AG09309 (cell line): ENCODE measurements around the gene TRAF7.

ENCODE experiments used
- DNase-seq: peaks from one replicate; pipeline ENCODE4 v3.0.0-alpha.2; 2010; ENCODE audit warnings: low read depth
- H3K4me3 ChIP-seq: 2 replicates; pipeline ENCODE4 v1.5.1; 2011; ENCODE audit warnings: mild to moderate bottlenecking, low read depth, low read length, moderate library complexity; ENCODE audit not compliant: control insufficient read depth
- CTCF ChIP-seq: IDR thresholded peaks from 2 replicates; pipeline ENCODE4 v1.5.1; 2011; ENCODE audit warnings: mild to moderate bottlenecking, low read depth, low read length, inconsistent platforms; ENCODE audit not compliant: insufficient read depth, control insufficient read depth; ENCODE audit errors: missing control alignments

The TRAF7 gene

DNA sequence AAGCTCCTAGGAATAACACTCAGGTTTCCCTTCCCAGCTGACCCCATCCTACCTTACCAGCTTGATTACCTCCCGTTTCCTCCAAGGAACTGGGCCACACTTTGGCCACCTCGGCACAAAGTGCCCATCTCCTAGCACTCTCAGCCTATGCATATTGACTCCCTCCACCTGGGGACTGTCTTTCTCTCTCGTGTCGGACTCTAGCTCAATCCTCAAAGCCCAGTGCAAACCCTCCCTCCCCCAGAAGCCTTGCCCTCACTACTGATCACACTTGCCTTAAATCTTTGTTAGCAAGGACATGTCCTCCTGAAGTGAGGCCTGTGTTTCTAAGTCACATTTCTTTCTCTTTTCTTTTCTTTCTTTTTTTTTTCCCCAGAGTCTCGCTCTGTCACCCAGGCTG is 9.7 kb upstream of the TRAF7 start:
- no peak for DNase-seq
- H3K4me3 ChIP-seq: no peak overlapping the region
- no peak for TF ChIP-seq CTCF

DNA sequence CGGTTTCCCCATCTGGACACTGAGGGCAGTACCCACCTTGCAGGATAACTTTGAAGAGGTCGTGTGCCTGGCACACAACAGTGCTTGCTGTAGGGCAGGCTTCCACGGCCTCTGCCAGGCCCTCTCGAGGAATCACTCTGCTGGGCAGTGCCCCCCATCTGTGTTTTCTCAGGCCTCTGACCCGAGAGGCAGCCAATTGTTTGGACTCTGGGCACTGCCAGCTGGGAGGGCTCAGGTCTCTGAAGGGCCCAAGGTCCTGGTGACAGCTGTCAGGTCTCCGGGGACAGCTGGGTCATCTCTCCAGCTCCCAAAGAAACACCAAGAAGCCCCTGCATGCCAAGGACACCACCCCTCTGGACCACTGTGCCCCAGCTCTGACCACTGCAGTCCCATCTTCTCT is 8.2 kb upstream of the TRAF7 start:
- TF ChIP-seq CTCF: no peak
- DNase-seq: no peak
- H3K4me3 ChIP-seq: no peak overlapping the region

GRCh38 chr16:2147981-2148671 is 7.5 kb upstream of the TRAF7 start, which contains the start of gene RAB26:
Gene RAB26, plus strand, starts transcription at chr16:2148625. Its CDS starts 159 bp downstream, at chr16:2148784.
- DNase-seq: no peak
- H3K4me3 ChIP-seq: peak within 1 kb of the TSS; percentile 23
- TF ChIP-seq CTCF: no peak

DNA sequence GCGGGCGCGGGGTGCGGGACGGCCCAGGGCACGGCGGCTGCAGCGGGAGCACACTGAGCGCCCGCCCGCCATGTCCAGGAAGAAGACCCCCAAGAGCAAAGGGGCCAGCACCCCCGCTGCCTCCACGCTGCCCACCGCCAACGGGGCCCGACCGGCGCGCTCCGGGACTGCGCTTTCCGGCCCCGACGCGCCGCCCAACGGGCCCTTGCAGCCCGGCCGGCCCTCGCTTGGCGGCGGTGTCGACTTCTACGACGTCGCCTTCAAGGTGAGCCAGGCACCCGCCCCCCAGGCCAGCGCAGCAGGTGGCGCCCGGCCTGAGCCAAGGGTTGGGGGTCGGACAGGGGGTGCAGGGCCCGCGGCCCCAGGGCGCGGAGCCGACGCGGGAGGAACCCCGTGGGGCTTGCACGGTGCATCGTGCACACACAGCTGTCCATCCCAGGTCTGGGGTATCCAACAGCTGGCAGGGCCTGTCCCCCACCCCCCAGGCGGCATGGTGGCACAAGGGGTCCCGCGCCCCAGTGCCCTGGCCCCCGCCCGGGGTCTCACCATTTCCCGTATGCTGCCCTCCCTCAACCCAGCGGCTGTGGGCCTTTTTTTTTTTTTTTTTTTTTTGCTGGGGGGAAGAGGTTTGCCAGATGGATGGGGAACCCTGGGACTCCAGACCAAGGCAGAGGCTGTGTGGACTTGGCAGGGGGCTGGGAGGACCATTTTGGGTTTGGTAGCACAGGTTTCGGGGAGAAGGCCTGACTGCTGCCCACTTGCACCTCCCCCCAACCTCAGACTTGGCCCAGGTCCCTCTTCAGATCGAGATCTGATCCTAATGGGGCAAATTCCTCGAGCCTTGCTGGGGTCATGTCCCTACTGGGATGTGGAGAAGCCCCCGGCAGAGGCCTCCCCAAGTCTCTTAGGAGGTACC is 6.6 kb upstream of the TRAF7 start:
- TF ChIP-seq CTCF: no peak
- no peak for DNase-seq
- peak overlapping the region; percentile 23 for H3K4me3 ChIP-seq

DNA sequence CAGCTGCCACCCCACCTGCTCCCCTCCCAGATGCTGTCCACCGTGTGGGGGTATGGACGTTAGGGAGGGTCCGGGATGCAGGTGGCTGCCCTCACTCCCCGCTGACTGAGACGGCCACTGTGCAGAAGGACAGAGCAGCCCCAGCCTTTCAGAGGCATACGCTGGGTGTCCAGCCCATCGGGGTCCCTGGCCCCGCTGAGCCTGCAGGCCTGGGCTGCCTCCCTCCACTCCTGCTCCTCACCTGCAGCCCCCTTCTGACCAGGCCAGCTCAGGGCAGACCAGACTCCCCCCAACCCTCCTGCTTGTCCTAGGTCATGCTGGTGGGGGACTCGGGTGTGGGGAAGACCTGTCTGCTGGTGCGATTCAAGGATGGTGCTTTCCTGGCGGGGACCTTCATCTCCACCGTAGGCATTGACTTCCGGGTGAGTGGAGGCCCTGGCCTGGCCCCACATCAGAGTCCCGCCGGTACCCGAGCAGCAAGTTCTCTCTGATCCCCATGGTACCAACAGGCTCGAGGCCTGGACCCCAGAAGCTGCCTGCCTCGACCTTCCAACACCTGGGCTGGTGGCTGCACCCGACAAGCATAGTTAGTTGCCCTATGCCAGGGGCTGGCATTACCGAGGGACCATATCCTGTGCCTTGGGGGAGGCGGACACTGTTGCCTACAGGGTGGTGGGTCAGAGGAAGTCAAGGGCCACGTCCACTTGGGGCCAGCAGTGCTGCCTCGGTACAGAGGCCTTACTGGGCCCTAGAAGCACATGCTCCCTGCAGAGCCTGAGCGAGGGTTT is 5.8 kb upstream of the TRAF7 start:
- H3K4me3 ChIP-seq: no peak overlapping the region
- DNase-seq: no peak

More for the DNA sequence above, 5.8 kb upstream of the TRAF7 start:
- no peak for TF ChIP-seq CTCF
